Lower leg skin (tissue), 3 donors: ENCODE measurements around the gene ASXL1.

ENCODE experiments used
- CTCF ChIP-seq, 3 donors: fragments of 450-650 bp; IDR thresholded peaks; one replicate each; pipeline ENCODE4 v1.5.1; 2016; ENCODE audit warnings: antibody characterized with exemption in 3 of 3, mild to moderate bottlenecking in 3 of 3, moderate library complexity in 2 of 3
- POLR2A ChIP-seq, 2 donors: fragments of 450-650 bp; IDR thresholded peaks; one replicate each; pipeline ENCODE4 v1.6.1; 2016 to 2017; ENCODE audit warnings: antibody characterized with exemption in 2 of 2, mild to moderate bottlenecking in 1 of 2, moderate library complexity in 1 of 2

- TF ChIP-seq CTCF (IDR thresholded peaks at IDR 0.05): no peak
- no peak for TF ChIP-seq POLR2A (IDR thresholded peaks at IDR 0.05)
Measured at GRCh38 chr20:32468313-32468640, 110.1 kb downstream of the ASXL1 start.
